H1 (cell line): Measurements from ENCODE around the gene CALR. TPM values are rescaled to one million over a fixed set of nuclear protein-coding genes. Genes with fewer than 3 reads are reported as not detected.

Source experiments
- ATF2 ChIP-seq: IDR thresholded peaks from 2 replicates; pipeline ENCODE4 v1.6.1; 2012; ENCODE audit warnings: low read length, inconsistent platforms
- EP300 ChIP-seq, 2 experiments: IDR thresholded peaks; 1 replicate in 1 of 2; 2 replicates in 1 of 2; pipeline ENCODE4 v1.6.1; 2011 to 2012; ENCODE audit warnings: low read depth in 2 of 2, low read length in 2 of 2, mild to moderate bottlenecking in 2 of 2, borderline replicate concordance in 1 of 2, inconsistent platforms in 1 of 2, moderate library complexity in 1 of 2
- MAX ChIP-seq: IDR thresholded peaks from 2 replicates; pipeline ENCODE4 v1.6.1; 2012; ENCODE audit warnings: inconsistent platforms
- SIN3A ChIP-seq, 2 experiments: IDR thresholded peaks in 1 of 2; conservative IDR thresholded peaks in 1 of 2; 2 replicates each; pipeline ENCODE4 v1.6.1; 2011 to 2012; ENCODE audit warnings: low read length in 2 of 2, improper control_type of control experiment in 1 of 2, low read depth in 1 of 2, mild to moderate bottlenecking in 1 of 2
- TBP ChIP-seq: IDR thresholded peaks from 2 replicates; pipeline ENCODE4 v1.6.1; 2011; ENCODE audit warnings: low read depth, low read length, improper control_type of control experiment
- ZNF274 ChIP-seq: IDR thresholded peaks from 2 replicates; pipeline ENCODE4 v1.7.0; 2012; ENCODE audit warnings: low read length, borderline replicate concordance; ENCODE audit errors: extremely low read depth
- polyA plus RNA-seq, 7 experiments: library from polyadenylated mRNA; depleted of rRNA in 3 of 7; stranded (reverse) in 5 of 7; unstranded in 2 of 7; fragments of >200 nt in 5 of 7; fragments of 200-250 nt in 2 of 7; gene quantifications; 1 replicate in 5 of 7; 2 replicates in 1 of 7; 4 replicates in 1 of 7; pipeline versions ENCODE4 v1.2.1 to v1.2.3, GENCODE V29; 2011 to 2013; ENCODE audit warnings: missing spikeins in 2 of 7, mixed read lengths in 2 of 7
- total RNA-seq: library from RNA; stranded (reverse); fragmentation: NEBNext Ultra II Directional; extraction: Animal tissue kit (Norgen Biotek cat#: 25700); gene quantifications from 2 replicates; pipeline ENCODE4 v1.2.1, GENCODE V29; 2021

Gene CALR
- total and polyA plus RNA-seq, 2 of the 8 experiments (the other 6 are each of a cell fraction or from before 2014, with no cell fraction given), result 591 to 1,155 TPM

- no peak for TF ChIP-seq EP300 (IDR thresholded peaks at IDR 0.05; ENCODE audit: borderline replicate concordance in 1 of 2, low read depth in 2 of 2, low read length in 2 of 2)
- no peak for TF ChIP-seq SIN3A (conservative IDR thresholded peaks at IDR 0.05 in 1 of 2, IDR thresholded peaks at IDR 0.05 in 1 of 2; ENCODE audit: low read depth in 1 of 2, low read length in 2 of 2)
- no peak for TF ChIP-seq TBP
- TF ChIP-seq MAX, result no peak
- TF ChIP-seq ZNF274, result no peak
- TF ChIP-seq ATF2, result no peak
- TF ChIP-seq, all 59 proteins: peak for 0
Observed at GRCh38 chr19:12930002-12930645, 8.3 kb upstream of the CALR start (continued).
